Activated effector memory CD4-positive, alpha-beta T cell treated with Interleukin-2 at 50 U/mL for 16 hours (primary cell): ENCODE results near the gene PLEKHB1.
"Not testable (repeated sequence)": the region's sequence is repeated elsewhere in the genome, so short reads cannot be mapped to it uniquely, and the experiment has no call there.

Experiments
- DNase-seq: peaks from one replicate; pipeline ENCODE4 v3.0.0-alpha.2; 2020

The PLEKHB1 gene

GRCh38 chr11:73648571-73649046, 2.2 kb downstream of the PLEKHB1 start:
- no peak for DNase-seq

GRCh38 chr11:73649206-73649605, 2.8 kb downstream of the PLEKHB1 start:
- DNase-seq: no peak

DNA sequence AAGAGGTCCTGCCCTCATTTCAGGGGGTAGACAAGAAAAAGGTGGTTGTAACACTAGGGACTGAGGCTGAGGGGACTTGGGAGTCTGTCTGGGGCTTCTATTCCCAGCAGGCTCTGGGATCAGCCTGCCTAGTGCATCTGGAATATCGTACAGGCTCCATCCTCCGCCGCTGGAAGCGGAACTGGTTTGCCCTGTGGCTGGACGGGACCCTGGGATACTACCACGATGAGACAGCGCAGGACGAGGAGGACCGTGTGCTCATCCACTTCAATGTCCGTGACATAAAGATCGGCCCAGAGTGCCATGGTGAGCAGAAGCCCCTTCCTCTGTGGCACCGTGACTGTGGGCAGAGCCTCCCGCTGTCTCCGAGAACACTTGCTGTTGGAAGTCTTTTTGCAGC, 4.0 kb downstream of the PLEKHB1 start:
- DNase-seq: no peak

GRCh38 chr11:73651252-73651651, 4.9 kb downstream of the PLEKHB1 start:
- DNase-seq: no peak

DNA sequence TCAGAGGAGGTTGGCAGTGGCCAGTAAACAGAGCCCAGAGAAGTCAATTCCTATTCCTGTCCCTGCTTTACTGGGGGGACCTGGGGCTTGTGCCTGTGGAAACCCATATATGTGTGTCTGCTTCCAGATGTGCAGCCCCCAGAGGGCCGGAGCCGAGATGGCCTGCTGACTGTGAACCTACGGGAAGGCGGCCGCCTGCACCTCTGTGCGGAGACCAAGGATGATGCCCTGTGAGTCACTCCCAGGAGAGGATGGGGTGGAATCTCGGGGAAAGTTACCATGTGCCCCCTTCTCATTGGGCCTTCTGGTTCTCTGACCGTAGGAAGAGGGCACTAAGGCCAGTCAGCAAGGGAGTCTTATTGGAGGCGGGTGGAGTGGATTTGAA, 5.3 kb downstream of the PLEKHB1 start:
- DNase-seq: no peak

GRCh38 chr11:73652046-73652730, 5.8 kb downstream of the PLEKHB1 start:
- no peak for DNase-seq

DNA sequence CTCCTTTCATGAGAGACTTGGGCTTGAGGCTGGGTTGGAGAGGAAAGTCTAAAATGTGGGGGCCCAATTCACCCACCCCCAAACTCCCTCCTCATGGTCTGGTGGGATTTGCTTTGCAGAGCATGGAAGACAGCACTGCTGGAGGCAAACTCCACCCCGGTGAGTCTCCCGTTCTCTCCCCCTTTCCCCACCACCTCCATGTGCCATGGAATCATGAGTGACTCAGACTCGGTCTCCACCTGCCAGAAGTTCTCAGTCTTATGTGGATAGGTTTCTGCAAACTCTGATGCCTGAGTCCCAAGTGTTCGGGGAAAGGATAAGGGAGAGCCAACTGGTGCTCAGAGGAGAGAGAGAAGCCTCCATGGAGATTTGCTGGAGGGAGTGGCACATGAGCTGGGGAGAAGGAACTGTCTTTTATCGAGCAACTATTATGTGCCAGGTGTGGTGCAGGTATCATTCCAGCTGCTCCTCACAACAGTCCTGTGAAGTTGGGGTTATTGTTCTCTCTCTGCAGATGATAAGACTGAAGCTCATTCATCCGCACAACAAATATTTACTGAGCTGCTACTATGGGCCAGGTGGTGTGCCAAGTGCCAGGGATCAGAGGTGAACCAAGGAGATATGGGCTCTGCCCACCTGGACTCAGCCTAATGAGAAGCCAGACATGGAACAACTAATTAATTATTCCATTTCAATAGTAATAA, 6.6 kb downstream of the PLEKHB1 start:
- no peak for DNase-seq

GRCh38 chr11:73653996-73654395, 7.6 kb downstream of the PLEKHB1 start:
- DNase-seq: no peak

- DNase-seq: no peak
Observed at GRCh38 chr11:73654482-73655021, 8.2 kb downstream of the PLEKHB1 start.

- no peak for DNase-seq
Observed at GRCh38 chr11:73655686-73656085, 9.3 kb downstream of the PLEKHB1 start.

DNA sequence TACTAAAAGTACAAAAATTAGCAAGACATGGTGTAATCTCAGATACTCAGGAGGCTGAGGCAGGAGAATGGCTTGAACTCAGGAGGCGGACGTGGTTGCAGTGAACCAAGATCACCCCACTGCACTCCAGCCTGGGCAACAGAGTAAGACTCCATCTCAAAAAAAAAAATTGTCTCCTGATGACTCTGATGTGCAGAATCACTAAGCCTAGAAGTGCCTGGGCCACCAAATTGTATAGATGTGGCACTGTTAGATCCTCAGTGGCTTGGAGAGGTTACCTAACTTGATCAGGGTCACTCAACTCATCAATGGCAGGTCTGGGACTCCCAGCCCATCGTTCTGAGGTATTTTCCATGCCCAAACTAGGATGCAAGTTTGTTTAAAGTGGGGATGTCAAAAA, 10.6 kb downstream of the PLEKHB1 start:
- no peak for DNase-seq

DNA sequence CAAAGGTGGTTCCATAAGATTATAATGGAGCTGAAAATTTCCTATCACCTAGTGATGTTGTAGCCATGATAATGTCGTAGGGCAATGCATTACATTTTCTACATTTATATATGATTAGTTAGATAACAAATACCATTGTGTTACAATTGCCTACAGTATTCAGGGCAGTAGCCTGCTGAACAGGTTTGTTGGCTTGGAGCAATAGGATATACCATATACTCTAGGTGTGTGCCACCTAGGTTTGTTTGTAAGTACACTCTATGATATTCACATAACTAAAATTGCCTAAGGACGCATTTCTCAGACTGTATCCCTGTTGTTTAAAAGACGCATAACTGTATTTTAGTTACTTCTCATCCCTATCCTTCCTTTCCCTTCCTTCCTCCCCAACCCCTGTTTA, 13.6 kb downstream of the PLEKHB1 start:
- no peak for DNase-seq

DNA sequence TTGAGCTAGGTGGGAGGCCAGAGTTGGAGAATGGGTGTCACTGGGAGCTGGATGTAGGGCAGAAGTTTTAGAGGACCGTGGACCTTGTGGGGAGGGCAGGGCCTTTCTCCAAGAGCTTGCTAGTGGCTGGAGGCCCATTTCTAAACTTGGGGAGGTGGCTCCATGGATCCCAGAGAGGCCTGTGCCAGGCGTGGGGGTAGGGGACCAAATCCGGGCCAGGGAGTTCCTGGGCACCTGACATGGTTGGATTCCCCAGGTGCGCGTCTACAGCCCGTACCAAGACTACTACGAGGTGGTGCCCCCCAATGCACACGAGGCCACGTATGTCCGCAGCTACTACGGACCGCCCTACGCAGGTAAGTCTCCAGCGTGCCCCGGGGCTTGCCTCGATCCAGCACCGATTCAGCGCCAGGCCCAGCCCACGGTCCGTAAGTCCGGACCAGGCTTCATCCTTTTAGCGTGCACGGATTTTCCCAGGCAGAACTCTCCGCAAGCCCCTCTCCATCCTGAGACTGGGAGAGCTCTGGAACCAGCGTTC, 14.2 kb downstream of the PLEKHB1 start:
- no peak for DNase-seq

- DNase-seq: peak; percentile 71
Observed at GRCh38 chr11:73661035-73661628, 14.8 kb downstream of the PLEKHB1 start.

DNA sequence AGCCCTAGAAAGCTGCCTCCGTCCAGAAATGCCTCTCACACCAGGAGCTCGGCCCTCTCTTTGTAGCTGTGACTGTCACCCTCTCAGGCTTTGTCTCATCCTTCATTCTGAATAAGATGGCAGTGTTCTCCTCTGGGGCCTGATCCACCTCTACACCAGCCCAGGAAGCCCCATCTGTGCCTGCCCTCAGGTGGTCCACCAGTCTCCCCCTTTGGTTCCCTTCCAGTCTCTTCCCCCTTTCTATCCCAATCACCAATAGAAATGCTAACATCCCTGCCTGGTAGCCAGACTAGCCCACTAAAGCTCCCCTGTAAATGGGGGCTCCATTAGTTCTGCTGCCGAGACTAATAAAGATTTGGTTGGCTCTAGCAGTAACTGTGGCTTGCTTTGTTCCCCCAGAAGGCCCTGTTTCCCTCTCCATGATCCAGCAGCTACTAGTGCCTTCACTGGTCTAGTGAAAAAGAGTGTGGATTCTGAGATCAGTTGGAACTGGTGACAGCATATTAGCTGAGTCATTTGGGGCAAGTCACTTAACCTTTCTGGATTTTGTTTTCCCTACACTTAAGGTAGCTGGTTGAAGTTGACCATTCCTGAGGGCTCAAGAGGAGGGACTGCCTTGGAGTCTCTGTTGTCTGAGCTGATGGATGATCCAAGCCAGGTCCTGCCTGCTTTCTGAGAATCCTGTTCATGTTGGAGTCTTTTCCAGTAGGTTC, 16.2 kb downstream of the PLEKHB1 start:
- DNase-seq: no peak

DNA sequence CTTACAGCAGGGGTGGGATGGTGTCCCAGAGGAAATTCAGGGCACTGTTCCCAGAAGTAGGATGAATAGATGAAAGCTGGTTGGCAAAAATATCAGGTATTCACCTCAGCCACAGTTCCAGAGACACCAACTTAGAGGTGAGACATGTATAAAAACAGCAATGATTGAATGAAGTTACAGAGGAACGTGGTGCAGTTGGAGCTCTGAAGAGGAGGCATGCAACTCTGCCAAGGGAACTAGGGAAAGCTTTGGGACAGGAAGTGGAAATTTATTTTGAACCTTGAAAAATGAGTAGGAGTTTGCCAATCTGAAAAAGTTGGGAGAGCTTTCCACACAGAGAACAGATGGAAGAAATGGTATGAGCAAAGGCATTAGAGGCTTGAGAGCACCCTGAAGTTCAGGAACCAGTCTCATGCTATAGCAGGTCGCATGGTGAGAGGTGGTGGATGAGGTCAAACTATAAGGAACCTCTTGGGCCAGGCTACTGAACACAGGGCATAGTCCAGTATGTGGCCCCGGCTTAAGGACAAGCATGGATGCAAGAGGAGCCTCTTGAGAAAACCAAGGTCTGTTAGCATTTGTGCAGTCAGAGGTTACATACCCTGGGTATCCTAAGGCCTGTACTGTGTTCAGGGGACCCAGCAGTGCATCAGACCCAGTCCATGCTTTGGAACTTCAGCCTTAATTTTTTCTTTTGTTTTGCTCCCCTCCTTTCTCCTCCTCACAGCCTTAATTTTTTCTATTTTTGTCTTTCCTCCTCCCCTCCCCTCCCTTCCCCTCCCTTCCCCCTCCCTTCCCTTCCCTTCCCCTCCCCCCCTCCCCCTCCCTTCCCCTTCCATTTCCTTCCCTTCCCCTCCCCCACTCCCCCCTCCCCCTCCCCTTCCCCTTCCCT, 17.5 kb downstream of the PLEKHB1 start:
- DNase-seq: no peak

GRCh38 chr11:73664877-73665276, 18.5 kb downstream of the PLEKHB1 start:
- no peak for DNase-seq

DNA sequence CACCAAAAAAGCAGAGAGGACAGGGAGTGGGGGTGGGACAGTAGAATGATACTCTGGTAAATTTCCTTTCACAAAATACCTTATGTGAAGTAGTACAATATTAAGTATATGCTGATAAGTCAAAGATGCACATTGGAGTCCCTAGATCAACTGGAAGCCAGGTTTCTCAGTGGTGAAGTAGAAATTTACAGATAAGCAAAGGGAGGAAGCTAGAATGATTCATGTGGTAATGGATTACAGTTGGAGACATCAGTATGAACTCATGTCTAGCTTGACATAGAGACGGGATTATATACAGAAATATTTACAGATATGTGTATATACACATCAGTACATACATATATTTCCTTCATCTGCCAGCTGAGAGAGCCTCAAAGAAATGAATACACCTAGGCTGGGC, 21.5 kb downstream of the PLEKHB1 start:
- DNase-seq: no peak

DNA sequence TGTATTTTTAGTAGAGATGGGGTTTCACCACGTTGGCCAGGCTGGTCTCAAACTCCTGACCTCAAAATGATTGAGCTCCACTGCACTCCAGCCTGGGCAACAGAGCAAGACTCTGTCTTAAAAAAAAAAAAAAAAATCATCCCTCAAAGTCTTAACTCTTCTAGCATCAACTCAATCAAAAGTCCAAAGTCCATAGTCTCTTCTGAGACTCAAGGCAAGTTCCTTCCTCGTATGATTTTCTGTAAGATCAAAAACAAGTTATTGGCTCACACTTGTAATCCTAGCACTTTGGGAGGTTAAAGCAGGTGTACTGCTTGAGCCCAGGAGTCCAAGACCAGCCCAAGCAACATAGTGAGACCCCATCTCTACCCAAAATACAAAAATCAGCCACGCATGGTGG, 24.4 kb downstream of the PLEKHB1 start:
- no peak for DNase-seq

DNA sequence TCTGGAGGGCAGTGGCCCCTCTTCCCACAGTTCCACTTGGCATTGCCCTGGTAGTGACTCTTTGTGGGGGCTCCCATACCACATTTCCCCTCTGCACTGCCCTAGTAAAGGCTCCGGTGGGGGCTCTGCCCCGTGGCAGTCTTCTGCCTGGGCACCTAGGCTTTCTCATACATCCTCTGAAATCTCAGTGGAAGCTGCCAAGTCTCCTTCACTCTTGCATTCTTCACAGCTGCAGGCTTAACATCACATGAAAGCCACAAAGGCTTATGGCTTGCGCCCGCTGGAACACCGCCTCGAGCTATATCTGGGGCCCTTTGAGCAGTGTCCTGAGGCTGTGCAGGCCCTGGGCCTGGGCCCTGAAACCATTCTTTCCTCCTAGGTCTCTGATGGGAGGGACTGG, 25.3 kb downstream of the PLEKHB1 start:
- DNase-seq: no peak

DNA sequence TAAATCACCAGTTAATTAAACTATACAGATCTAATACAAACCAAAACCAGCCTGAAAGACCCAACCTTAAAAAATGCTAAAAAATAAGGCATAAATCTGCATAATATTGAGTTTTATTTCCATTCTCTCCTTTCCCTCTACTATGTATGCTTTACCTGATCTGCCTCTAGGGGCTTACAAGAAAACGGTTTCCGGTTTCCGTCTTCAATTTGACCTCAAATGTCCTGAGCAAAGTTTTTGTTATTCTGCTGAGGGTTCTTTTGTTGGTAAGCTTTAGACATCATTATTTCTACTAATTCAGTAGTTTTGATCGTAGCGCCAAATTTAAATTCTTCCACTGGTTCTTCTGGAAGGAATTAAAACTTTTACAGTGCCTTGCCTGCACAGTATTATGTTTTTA, 30.2 kb downstream of the PLEKHB1 start:
- DNase-seq: not testable (repeated sequence)

DNA sequence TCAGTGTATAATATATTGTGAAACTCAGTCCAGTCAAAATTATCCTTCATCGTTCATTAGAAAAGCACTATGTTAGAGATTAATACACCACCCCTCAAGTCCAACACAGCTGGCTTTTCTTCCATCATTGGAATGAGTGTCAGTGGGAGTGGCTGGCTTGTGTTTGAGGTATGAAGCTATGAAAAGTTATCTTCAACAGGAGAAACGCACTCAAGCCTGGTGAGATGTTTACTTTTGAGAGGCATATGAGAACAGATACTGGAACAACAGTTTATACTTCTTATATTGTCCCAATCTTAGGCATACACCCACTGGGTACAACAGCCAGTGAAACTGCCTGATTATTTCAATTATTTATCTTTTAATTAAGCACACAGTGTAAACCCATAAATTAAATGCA, 34.3 kb downstream of the PLEKHB1 start:
- no peak for DNase-seq
